HG02798 (cell line): ENCODE measurements around the gene INPP5D.

ENCODE experiments used
- ATAC-seq: cut with Tn5 transposase; IDR thresholded peaks from one replicate; pipeline ENCODE4 v1.9.1; 2021; ENCODE audit warnings: mild to moderate bottlenecking; ENCODE audit not compliant: unreplicated experiment, poor library complexity

Gene INPP5D

GRCh38 chr2:233031556-233032500, 28.3 kb upstream of the INPP5D start:
- ATAC-seq = no peak

DNA sequence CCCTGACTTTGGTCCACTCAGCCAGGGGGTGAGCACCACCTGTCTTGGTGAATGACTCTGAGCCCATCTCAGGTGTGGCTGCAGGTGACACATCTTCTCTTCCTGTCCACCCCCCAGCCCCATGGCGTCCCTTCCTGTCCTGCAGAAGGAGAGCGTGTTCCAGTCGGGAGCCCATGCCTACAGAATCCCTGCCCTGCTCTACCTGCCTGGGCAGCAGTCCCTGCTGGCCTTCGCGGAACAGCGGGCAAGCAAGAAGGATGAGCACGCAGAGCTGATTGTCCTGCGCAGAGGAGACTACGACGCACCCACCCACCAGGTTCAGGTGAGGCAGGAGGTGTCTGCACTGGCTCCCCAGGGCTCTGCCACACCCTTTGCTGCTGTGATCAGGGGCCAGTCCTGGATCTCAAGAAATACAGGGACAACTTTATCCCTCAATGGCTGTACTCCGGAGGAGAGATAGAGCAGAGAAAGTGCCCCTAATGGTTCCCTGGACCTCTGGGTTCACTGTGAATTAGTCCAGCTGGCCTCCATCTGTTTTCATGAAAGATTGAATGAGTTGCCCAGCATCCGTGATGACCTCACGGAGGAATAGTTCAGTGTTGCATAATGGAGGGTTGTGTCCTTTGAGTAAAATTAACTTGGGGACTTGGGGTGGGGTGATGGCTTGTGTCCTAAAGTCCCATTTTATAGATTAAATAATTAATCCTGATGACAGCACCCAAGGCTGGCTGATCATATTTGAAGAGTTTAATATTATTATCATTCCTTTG, 27.4 kb upstream of the INPP5D start, which contains the start of gene NEU2:
Gene NEU2, plus strand, starts transcription at position 122 of the 770 bp plus-strand sequence. Its CDS starts 0 bp downstream, at position 122.
- no peak for ATAC-seq

DNA sequence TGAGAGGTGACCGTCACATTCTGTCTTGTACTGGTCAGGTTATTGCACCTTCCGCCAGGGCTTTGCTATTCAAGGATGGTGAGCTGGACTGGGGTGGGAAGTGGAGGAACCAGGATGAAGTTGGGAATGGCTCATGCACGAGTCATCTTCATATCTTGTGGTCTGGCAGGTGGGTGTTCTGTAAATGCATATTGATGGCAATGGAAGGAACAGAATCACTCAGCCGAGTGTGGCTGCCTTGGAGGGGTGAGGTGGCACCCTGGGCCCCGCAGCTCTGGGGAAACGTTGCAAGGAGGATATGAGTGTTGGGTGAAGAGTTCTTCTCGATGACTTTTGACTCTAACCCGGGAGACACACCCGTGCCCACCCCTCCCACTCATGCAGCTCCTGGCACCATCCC, 26.5 kb upstream of the INPP5D start:
- ATAC-seq = no peak

GRCh38 chr2:233034091-233034882, 25.9 kb upstream of the INPP5D start:
- no peak for ATAC-seq

- no peak for ATAC-seq
Observed at GRCh38 chr2:233035426-233036161, 24.5 kb upstream of the INPP5D start.

GRCh38 chr2:233036162-233036838, 23.8 kb upstream of the INPP5D start:
- ATAC-seq = no peak

GRCh38 chr2:233037078-233037477, 23.1 kb upstream of the INPP5D start:
- ATAC-seq = no peak

DNA sequence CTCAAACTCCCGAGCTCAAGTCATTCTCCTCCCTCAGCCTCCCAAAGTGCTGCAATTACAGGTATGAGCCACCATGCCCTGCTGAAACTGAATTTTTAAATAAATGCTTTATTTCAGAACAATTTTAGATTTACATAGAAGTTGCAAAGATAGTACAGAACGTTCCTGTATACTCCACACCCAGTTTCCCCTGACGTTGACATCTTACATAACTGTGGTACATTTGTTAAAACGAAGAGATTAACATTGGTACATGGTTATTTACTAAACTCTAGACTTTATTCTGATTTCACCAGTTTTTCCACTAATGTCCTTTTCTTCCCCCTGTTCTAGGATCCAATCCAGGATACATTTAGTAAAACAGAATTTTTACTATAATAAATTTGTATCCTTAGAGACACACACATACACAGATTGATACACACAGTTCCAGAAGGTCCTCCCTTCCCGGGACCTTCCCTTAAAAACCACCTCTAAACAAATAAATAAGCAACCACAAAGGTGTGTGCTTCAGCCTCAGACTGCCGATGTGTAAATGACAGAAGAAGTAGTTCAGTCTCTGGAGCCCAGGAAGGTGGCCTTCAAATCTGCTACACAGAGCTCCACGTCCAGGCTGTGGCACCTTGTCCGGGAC, 20.8 kb upstream of the INPP5D start:
- ATAC-seq = no peak

DNA sequence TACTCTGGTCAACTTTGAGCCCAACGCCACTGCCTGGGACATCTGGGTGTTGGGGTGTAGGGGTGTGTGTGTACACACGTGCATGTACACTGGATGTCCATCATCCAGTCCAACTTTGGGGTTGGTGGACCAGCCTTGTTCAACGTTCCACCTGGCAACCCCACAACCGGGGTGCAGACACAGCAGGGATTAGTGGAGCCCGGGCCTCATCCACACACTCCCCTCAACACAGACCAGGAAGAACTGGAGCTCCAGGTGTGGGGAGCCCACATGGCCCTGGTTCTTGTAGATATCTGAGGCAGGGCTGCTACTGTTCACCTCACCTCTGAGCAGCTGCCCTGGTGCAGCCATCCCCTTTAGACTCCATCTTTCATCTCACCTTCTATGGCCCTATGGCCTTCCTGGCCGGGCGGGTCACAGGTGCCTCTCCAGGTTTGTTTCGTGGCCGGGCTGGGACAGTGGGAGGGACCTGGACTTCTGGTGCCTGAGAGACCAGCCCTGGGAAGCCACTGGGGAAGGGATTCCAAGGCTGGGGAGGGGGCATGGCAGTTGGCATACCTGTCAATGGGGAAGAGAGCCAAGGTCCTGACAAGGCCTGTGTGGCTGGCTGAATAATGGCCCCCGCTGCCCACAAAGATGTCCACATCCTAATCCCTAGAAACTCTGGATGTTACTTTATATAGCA, 20.2 kb upstream of the INPP5D start:
- no peak for ATAC-seq

DNA sequence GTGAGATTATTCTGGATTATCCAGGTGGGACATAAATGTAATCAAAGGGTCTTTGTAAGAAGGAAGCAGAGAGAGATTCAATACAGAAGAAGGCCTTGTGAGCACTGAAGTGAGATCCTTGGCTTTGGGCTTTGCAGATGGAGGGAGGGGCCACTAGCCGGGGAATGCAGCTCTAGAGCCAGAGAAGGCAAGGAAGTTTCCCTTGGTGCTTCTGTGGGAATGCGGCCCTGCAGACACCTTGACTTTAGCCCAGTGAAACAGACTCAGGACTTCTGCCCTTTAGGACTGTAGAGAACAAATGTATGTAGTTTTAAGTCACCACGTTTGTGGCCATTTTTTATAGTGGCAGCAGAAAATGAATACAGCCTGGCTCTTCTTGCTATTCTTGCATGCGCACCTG, 19.6 kb upstream of the INPP5D start:
- ATAC-seq = no peak

- no peak for ATAC-seq
Observed at GRCh38 chr2:233041722-233042323, 18.3 kb upstream of the INPP5D start.

DNA sequence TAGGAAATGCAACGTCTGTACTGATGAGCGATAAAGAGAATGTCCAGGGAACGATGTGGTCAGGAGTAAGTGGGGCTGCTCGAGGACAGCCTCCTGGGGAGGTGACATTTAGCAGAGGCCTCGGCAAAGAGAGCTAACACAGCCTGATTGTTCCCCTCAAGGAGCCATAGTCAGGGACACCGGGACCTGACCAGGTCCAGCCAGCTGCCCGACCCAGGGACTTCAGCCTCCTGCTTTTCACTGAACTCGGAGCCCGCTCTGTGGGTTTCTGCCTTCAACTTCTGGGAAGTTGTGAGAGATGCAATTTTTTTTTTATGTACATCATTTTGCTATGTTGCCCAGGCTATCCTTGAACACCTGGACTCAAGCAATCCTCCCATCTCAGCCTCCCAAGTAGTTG, 17.6 kb upstream of the INPP5D start:
- no peak for ATAC-seq

- no peak for ATAC-seq
Observed at GRCh38 chr2:233044974-233045605, 15.1 kb upstream of the INPP5D start.

GRCh38 chr2:233047206-233047605, 12.9 kb upstream of the INPP5D start:
- no peak for ATAC-seq

DNA sequence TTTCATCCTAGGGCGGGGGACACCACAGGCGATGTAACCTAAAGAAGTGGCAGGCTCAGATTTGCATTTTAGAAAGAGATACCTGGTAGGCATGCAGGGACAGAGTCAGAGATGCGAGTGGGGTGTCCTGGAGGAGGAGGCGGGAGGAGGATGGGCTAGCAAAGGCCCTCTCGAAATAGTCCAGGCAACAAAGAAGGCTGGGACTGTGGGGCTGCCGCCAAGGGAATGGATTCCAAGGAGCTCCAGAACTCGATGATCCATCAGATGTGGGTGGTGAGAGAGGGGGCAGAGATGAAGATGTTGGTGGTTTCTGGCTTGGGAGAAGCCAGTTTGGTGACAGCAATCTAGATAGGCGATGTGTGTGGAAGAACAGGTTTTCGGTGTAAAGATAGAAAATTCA, 12.5 kb upstream of the INPP5D start:
- no peak for ATAC-seq

DNA sequence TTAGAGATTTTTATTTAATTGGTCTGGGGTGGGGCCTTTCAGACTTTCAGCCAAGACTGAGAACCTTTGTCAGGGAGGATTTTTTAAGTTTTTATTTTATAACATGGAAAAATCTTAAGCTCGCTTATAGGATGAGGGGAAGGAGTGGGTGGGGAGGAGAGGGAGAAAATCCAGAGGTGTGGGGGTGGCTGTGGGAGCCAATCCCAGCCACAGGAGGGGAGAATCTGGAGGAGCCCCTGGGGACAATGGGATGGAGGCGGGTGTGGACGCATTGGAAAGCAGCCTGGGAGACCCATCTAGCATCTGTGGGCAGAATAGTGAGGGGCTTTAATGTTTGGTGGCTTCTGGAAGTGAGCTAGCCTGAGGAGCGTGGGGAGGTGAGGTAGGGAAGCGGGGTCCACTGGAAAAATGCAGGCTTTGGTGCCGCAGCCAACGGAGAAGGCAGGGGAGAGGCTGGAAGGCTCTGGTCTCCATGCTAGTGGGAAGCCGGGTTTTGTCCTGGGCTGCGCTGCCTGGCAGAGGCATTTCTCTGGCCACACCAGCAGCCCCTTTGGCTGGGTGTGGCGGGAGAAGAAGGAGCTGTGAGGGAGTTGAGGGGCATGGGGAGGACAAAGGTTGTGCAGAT, 11.5 kb upstream of the INPP5D start:
- no peak for ATAC-seq

DNA sequence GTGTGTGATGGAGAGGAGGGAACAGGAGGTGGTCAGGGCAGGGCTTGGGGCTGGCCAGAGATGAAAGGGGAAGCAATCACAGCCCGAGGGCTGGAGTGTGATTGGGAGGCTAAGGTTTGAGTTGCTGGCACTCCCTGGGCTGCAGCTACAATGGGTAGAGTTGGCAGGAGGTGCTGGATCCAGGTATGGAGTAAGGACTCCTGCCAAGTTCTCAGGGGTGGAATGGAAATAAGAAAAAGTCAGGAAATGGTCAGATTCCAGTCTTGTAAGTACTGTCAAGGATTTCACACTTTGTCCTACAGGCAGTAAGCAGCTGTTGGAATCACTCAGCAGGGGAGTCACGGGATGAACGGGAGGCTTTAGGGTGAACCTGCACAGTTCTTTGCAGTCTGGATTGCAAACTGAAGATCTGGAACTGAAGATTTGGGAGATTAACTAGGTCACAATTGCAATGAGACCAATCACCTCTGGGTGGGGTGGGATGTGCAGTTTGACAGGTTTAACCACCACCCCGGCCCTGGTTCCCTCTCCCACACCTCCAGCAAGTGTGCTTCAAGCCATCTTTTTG, 10.9 kb upstream of the INPP5D start:
- no peak for ATAC-seq
